ENCODE data around the gene DYRK3.
"Not testable (repeated sequence)": the region's sequence is repeated elsewhere in the genome, so short reads cannot be mapped to it uniquely, and the experiment has no call there.

DYRK3 gene

DNA sequence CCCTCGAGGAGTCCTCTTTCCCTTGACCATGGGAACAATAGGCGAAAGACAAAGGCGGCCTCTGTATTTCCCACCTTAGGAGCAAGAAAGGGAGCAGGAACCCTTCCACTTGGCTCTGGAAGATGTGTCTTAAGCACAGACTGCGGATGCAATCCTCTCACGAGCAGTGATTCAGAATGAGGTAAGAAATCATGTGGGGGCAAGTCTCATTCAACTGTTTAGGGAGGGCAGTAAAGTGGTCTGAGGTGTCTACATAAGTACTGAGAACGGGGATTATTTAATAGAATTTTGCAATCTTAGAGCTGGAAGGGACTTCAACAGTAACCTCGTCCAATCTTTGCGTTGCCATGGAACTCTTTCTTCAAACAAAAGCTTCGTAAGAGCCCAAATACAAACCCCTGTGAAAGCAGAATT, 1.6 kb upstream of the DYRK3 start:
- no peak for DNase-seq

DNA sequence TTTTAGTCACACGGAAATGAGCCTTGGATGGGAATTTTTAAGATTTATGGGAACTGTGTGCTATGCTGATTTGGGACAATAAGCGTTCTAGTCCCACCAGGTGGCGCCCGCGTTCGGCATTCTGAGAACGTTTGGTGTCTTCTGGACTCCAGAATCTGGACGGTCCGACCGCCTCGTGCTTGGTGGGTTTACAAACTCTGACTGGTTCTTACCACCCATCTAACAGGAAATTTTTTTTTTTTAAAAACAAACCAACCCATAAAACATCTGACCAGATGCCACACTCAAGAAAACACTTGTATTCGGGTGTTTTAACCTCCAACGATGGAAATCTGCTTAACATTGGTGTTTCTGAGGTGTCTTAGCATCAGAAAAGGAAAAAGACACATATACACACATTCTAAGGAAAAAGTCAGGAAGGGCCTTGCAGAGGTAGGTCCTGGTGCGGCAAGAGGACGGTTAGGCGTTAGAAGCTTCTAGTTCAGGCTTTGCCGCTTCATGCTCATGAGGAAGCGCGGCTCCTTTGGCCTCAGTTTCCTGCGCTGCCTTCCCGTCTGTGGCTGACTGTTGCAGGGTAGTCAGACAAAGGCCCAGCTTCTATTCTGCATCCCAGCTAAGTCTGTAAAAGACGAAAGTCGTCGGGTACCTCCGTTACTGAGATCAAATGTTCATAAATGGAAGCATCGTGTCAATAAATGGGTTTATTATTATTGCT, 814 bp upstream of the DYRK3 start:
- DNase-seq = peak; percentile 65

DNA sequence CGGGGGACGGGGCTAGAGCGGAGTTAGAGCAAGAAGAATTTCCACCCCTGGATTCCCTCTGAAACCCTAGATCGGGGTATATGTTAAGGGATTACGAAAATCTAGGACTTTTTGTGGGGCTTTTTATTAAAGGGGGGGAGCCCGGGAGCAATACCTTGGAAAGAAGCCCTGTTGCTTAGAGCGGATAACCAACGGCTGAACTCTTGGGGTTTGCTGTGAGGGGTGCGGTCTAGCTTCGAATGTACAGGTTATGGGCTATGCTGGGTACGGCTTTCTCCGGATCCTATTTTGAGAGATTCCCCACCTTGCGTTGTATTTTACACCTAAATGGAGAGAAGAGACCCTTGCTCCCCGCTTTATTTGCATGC, 626 bp downstream of the DYRK3 start:
- no peak for DNase-seq

DNA sequence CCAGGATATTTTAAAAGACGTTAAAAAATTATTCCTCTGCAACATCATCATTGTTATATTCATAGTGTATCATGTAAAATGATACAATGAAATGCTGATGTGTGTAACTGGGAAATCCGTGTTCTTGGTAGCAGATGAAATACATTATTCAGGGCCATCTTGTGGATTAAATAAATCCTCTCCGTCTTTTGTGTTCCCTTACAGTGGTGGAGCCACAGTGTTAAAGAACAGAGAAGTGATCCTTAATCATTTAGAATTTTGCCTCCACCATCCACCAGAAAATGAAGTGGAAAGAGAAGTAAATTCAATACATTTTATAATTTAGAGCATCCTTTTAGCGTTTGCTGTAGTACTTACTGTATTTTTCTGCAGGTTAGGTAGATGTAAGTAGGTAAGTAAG, 1.3 kb downstream of the DYRK3 start:
- no peak for DNase-seq

DNA sequence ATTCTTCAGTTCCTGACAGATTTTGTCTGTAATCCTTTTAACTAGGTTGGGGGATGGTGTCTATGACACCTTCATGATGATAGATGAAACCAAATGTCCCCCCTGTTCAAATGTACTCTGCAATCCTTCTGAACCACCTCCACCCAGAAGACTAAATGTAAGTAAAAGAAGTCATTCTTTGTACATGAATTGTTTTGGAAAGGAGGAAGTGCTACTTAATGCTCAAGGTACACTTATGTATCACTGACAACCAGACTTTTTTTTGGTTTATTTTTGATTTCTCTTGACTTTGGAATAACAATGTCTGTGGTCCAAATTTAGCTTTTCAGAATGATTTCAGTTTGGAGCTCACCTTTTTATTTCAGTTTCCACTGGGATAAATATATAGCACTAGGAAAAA, 2.3 kb downstream of the DYRK3 start:
- DNase-seq = no peak

DNA sequence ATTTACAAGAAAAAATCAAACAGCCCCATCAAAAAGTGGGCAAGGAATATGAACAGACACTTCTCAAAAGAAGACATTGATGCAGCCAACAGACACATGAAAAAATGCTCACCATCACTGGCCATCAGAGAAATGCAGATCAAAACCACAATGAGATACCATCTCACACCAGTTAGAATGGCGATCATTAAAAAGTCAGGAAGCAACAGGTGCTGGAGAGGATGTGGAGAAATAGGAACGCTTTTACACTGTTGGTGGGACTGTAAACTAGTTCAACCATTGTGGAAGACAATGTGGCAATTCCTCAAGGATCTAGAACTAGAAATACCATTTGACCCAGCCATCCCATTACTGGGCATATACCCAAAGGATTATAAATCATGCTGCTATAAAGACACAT, 6.7 kb downstream of the DYRK3 start:
- DNase-seq = not testable (repeated sequence)

DNA sequence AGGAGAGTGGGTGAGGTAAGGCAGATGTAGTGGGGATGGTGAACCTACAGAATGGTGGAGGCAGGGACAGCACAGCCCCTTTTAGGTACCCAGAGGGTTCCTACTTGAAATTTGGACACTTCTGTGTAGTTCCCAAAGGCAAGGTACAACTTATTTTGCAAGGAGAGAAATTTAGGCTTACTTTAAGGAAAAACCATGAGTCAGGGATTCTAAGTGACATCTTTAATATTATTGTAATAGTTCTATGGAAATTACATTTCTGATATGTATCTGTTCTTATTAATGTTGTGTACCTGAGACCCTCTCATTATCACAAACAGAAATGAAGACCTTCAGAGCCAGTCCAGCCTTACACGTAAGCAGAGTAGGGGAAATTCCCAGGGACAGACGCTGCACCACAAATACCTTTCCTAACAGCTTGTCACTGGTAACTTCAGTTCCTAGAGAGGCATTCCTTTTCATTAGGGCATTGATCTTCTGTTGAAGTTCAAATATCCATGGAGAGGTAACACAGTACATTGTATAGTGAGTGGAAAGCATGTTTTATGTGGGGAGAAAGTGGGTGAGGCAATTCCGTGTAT, 7.9 kb downstream of the DYRK3 start:
- no peak for DNase-seq

DNA sequence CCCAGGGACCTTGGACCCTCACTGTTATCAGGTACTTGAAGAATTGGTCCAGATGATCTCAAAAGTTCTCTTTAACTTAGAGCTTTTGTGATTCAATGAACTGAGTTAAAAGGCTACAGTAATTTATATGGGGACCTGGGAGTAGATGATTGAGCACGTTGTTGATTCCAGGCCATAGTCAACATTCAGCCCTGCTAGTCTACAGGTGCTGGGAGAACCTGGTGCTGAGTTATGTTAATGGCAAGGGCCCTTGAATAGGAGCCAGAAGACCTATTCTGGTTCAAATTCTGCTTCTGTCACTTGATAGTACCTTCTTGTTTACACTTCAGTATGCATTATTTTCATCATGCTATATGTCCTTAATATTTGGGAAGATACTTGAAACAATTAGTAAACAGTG, 11.2 kb downstream of the DYRK3 start:
- DNase-seq = peak; percentile 26

DNA sequence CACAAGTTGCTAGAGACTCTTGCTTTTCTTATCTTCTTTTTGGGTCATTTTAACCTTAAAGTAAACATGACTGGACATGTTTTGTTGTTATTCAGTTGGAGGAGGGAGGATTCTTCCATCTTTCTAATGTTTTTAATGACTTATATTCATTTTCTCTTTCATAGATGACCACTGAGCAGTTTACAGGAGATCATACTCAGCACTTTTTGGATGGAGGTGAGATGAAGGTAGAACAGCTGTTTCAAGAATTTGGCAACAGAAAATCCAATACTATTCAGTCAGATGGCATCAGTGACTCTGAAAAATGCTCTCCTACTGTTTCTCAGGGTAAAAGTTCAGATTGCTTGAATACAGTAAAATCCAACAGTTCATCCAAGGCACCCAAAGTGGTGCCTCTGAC, 11.9 kb downstream of the DYRK3 start:
- DNase-seq = no peak

DNA sequence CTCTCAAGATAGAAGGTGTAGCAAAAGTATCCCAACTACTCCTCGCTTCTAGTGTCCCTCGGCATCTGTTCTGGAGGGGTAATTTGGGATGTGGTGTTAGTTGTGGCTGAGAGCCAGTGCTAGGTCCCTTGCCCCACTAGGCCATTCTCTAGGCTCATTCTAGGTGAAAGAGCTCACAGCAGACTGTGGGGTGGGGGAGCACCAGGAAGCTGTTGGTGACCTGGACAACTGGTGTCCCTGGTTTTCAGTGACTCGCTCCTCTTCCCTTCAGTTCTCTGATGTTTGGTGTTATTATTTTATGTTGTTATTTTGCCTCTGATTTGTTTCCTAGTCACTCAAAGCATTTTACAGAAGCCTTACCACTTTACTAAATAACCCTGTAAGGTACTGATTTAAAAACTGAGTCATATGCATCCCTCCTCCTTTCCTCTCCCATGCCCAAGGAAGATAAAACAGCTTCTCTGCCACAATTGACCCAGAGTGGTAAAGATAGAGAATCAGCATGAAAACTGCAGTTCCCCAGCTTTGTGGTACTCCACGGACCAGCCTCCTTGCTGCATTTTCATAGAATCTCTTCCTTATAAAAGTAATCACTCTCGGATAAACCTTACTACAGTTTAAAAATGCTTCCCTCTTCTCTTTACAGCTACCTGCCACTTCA, 14.1 kb downstream of the DYRK3 start:
- no peak for DNase-seq

DNA sequence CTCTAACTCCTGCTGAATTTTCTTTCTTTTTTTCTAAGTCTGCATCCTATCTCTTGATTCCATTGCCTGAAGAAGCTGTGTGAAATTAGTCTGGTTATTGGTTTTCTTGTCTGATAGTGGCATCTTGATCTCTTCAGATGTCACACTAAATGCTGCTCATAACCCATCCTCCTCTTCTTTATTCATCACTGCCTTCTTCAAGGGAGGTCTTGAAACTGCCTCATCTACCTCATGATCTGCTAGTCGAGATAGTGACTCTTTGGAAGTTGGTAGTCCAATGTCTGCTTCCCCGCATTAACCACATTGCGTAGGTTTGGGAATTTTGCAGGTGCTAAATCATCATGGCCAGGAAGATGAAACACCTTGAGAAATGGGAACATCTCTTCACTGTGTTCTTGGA, 15.7 kb downstream of the DYRK3 start:
- DNase-seq = no peak

DNA sequence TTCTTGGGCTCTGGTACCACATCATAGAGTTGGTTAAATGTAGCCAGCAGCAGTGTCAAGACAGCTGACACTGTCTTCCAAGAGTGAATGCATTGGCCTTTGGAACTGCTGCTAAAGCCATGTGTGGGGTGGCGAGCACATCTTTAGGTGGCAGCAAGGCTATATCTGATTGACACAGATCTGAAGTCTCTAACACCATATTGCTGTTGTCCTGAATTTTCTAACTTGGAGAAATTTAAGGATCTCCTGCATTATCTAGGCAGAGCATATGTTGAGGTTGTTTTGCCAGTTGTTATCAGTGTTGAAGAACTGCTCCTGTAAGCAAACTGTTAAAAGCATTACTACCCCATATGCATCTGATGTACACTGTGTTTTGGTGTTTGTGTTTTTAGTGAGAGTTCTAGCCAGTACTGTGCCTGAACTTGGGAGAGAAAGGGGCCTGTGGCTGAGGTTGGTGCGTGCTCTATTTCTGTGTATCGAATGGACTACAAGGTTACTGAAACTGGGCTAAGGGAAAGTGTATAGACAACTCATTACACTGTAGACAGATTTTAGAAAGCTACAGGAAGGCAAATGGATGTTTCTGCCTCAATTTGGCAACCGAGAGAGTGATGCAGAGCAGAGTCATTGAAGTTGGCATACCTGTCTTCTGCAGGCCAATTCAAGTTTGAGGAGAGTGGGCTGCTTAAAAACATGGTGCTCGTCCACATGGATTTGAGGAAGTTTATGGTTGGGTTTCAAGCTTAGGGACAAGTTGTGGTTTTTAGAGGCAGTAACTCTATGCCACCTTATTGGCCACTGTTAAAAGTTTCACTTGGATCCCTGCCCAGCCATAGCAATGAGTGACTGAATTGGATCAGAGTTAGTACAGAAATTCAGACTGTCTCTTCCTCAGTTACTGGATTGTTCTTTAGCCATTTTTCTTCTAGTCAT, 16.9 kb downstream of the DYRK3 start:
- no peak for DNase-seq

DNA sequence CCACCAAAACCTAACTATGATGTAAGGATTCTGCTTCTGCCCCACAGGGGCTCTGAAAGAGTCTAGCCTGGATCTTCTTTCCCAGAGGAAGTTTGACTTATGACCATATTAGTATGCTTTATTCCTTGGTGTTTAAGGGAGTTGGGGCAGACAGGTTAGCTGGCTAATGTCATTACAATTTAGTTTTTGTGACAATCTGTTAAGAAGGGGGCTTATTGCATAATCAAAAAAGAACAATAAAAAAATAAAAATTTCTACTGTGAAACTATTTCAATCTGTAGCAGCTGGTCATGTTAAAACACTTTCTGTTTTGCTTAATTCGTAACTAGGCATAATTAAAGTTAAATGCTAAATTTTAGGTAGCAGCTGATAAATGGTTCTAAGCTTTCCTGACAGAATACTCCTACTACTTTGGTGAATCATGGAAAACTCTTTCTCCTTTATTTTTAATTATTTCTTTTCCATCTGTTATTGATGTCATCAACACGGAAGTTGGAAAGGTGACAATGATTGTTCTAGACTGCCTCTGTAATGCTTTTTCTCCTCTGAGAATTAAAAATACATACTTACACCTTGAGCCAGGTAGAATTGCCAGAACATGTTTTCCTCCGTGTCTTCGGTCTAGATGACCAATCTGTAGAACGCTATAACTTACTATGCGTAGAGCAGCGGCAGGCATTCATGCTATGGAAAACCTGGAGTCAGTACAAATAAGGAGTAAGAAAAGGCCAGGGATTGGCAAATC, 18.6 kb downstream of the DYRK3 start:
- no peak for DNase-seq

DNA sequence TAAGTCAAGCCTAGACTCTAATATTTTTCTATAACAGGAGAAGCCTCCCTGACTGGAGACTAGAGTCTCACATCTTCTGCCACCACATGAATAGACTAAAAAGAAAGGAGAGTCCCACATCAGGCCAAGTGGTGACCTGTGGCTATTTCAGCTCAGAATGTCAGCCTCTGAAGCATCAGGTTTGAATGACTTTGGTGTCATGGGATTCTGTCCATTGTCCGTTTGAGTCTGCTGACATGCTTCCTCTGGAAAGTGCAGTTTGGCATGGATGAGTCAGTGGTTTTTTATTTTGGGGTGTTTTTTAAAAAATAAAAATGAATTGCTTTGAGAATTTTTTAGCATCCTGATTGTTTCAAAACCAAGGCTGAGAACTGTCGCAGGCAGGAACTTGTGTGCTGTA, 19.5 kb downstream of the DYRK3 start:
- no peak for DNase-seq

DNA sequence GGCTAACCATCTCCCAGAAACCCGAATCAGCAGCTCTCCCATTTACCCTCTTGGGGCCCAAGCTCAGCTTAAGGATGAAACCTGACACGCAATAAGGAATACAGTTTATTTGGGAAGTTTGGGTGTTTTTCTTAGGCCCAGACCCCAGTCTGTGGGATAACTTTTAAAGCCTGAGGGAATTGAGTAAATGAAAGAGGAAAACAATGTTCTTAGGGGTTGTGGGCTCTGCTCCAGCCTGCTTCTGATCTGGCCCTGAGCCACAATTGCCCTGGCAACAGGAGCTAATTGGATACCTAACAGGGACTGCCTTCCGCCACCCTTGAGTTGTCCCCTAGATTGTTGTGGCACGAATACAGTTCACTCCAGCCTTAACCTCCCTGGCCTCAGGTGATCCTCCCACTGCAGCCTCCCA, 20.1 kb downstream of the DYRK3 start:
- DNase-seq = peak; percentile 34

DNA sequence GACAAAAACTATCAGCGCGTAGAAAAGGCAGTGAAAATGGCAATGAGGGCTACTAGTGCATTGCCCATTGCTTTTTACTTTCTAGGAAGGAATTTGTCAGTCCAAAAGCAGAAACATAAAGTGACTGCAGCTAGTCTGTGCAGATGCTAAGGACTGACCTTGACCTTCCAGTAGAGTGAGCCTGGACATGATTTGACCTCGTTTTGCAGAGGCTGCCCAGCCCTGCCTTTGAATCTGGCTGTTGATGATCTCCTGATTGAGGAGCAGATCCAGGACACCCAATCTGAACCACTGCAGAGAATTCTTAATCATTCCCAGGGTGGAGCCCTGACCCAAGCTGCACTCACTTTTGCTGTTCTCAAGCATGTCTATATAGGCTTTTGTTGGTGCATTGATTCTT, 21.6 kb downstream of the DYRK3 start:
- DNase-seq = no peak

DNA sequence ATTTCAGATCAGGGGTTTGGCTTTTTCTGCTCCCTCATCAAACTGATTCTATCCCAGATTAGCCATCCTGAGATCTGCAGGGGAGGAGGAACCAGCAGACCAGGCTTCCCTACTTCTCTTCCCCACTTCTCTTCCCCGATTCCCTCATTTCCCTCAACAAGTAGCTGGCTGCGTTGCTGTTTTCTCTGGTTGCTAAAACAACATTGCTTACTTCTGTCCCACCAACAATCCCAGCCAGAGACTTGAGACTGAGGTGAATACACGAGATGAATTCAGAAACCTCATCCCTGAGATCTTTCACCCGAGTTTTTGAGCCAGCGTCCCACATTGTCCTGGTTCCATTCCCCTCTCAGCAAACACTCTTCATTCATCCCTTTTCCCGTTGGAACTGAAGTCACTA, 22.4 kb downstream of the DYRK3 start:
- DNase-seq = no peak

DNA sequence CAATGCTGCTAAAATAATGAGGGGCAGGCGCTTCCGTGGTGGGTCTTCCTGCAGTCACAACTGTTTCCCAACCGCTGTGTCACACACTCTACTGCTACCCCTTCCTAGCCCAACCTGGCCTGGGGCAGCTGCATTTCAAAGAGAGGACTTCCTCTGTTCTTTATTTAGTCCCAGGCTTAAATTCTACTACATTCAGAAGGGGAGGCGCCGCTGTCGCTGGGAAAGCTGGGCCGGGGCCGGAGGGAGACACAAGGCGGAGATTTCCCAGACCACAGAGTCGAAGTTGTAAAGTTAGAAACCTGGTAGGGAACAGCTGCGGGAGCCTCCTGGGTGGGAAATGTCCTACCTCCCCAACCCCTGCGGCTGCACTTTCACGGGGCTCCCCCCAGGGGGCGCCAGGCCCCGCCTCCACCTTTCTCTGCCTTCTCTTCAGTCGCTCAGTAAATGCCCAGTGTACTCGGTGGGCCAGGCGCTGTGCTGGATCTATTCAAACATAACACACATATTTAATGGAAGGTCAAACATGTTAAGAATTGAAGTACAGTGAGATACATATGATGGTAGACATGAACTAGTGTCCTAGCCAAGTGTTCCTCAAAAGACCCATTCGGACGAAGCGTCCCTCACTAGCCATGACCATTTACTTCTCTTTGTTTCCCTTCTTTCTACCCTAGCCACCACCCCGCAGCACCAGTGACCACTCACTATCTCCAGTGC, 23.1 kb downstream of the DYRK3 start:
- DNase-seq = no peak

DNA sequence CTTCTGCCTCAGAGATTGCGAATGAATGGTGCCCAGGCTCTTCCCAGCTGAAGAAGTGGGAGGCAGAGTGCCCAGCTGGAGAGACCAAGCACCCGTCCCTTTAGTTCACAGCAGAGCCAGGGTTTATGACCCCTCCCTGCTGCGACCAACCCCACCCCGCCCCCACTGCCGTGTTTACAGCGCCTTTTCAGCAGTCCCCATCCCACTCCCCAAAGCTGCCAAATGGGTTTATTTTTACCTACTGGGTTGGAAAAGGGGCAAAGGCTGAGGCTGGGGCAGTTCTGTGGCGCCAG, 23.6 kb downstream of the DYRK3 start:
- no peak for DNase-seq

DNA sequence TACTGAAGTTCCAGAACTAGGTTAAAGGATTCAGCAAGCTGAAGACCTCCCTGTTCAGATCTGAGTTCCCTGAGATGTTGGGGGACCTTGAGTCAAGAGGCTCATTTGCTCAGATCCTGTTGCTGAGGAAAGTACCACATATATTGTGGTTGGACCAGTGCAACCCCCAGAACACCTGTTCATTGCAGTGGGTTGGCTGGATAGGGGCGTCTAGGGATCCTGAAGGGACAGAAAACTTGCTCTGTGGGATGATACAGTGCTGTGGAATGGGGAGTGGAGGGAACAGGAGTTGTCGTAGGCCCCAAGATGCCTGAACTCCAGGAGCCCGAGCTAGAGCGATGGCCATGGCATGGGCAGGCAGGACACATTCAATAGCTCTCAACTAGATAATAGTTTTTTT, 24.8 kb downstream of the DYRK3 start:
- DNase-seq = no peak

DNA sequence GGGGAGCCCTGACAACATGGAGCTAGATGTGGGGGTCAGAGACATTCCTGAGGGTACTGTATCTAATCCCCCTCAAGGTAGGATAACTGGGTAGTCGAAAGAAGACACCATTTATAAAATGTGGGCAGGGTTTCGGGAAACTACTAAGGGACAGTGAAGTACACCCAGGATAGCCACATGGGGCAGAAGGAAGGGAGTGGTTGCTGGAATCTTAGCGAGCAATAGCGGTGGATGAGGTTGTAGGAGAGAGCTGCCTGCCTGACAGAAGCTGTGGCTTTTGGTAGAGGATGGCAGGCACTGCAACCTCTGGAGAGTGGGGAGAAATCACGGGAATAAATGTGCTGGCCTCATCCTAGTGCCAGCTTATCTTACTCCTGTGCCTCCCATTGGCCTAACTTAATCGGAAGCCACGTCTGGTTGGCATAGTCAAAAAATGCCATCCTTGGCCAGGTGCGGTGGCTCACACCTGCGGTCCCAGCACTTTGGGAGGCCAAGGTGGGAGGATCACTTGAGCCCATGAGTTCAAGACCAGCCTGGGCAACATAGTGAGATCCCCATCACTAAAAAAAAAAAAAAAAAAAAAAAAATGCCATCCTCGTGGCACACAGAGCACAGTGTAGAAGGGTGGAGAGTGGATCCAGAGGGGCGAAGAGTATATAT, 26.0 kb downstream of the DYRK3 start:
- no peak for DNase-seq
